Measurements from ENCODE around the gene PANX2. TPM values are rescaled to one million over a fixed set of nuclear protein-coding genes. Genes with fewer than 3 reads are reported as not detected.
"Not testable (repeated sequence)": the region's sequence is repeated elsewhere in the genome, so short reads cannot be mapped to it uniquely, and the experiment has no call there.

PANX2 gene
- total RNA-seq, 3 donors from 2014 or later, result 1.1 to 2.9 (median 1.4) TPM

DNA sequence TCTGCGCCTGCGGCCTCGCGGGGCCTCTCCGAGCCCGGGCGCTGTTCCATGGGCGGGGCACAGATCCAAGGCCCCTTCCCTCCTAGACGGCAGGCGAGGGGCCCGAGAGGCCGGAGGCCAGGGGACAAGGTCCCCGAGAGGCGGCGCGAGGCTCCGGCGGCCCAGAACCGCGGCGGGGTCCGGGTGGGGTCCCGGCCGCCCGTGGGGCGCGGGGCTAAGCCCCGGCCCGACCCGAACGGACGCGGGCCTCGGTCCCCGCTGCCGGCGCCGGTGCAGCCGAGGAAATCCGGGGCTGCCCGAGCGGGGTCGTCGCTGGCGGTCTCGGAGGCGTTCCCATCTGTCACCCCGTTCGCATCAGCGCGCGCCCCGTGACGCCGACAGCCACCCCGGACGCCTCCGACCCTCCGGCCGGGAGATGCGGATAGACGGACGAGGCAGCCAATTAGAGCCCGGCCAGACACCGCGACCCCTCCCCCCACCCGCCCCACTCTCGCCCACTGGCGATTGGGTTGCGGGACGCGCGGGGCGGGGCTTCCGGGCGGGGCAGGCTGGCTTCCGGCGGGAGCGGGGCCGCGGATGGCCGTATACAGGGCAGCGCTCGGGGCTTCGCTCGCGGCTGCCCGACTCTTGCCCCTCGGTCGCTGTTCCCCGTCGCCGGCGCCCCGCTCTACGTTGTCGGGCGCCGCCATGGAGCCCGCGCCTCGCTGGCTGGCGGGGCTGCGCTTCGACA lies 30.1 kb downstream of the PANX2 start, which contains the start of gene SELENOO:
SELENOO (plus strand) TSS at position 551 of the 730 bp plus-strand sequence; CDS start at position 577, 26 bp downstream.
- Mint-ChIP-seq H3K36me3 (ENCODE audit: insufficient read depth) (peaks cover 15% of the 10 kb centered on the region), H3K4me1 (ENCODE audit: low read depth) (peaks cover 24% of the 10 kb centered on the region), H3K4me3 (peak within 1 kb of the TSS; percentile 83), H3K27me3 (ENCODE audit: low read depth) (no peaks in the 10 kb centered on the region), H3K9me3 (no peaks in the 10 kb centered on the region)
- DNase-seq (peak; percentile 86), ATAC-seq (peak; percentile 92)

DNA sequence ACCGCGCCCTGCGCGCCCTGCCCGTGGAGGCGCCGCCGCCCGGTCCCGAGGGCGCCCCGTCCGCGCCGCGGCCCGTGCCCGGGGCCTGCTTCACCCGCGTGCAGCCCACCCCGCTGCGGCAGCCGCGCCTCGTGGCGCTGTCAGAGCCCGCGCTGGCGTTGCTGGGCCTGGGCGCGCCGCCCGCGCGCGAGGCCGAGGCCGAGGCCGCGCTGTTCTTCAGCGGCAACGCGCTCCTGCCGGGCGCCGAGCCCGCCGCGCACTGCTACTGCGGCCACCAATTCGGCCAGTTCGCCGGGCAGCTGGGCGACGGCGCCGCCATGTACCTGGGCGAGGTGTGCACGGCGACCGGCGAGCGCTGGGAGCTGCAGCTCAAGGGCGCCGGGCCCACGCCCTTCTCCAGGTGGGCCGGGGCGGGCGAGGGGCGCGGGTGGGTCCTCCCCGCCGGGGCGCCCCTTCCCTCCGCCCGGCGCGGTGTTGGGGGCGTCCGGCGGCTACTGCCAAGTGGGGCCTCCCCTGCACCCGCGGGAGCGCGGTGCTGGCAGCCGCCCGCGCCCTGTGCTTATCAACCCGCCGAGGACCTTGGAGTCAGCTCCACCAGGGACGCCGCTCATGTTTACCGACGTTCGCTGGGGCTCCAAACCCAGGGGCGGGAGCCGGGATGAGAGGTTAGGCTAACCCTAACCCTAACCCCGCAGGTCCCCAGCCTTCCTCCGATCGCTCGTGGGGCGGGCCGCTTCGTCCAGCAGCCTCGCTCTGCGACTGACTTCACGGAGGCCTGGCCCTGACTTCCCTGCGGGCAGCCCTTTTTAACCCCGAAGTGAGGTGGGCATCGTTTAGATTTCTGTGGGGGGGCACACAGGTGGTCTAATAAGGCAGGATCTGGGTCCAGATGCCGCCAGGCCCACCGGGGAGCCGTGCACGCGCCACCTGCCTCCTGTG lies 30.9 kb downstream of the PANX2 start:
- Mint-ChIP-seq H3K27me3 (ENCODE audit: low read depth) (no peaks in the 10 kb centered on the region), H3K36me3 (ENCODE audit: insufficient read depth) (peaks cover 15% of the 10 kb centered on the region), H3K4me1 (ENCODE audit: low read depth) (peaks cover 24% of the 10 kb centered on the region), H3K4me3 (peak overlapping the region; percentile 83), H3K9me3 (no peaks in the 10 kb centered on the region)
- DNase-seq (no peak), ATAC-seq (peak; percentile 36 to 44)

DNA sequence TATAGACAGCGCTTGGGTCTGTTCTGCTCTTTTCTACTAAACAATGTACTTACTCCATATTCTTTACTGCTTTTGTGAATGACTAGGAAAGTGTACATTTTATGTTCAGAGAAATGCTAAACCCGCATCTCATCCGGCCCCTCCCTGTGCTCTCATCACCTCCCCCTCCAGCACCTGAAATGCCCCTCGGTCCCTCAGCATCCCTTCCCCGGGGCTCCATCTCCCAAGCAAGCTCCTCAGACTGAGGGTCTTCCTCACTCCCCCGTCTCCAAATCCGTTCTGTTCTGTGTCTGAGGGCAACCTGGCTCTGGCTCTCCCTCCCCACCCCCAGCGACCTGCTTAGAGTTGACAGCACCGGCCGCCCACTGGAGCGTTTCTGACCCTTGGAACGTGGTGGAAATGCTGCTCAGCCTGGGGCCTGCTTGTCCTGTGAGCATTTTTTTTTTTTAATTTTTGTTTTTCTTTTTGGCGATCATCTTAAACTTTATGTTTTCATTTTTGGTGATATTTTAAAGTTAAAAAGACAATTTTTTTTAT lies 31.7 kb downstream of the PANX2 start:
- Mint-ChIP-seq H3K4me1 (ENCODE audit: low read depth) (peaks cover 24% of the 10 kb centered on the region), H3K27me3 (ENCODE audit: low read depth) (no peaks in the 10 kb centered on the region), H3K36me3 (ENCODE audit: insufficient read depth) (peaks cover 15% of the 10 kb centered on the region), H3K4me3 (peak overlapping the region; percentile 83), H3K9me3 (no peaks in the 10 kb centered on the region)
- DNase-seq (no peak), ATAC-seq (no peak)

DNA sequence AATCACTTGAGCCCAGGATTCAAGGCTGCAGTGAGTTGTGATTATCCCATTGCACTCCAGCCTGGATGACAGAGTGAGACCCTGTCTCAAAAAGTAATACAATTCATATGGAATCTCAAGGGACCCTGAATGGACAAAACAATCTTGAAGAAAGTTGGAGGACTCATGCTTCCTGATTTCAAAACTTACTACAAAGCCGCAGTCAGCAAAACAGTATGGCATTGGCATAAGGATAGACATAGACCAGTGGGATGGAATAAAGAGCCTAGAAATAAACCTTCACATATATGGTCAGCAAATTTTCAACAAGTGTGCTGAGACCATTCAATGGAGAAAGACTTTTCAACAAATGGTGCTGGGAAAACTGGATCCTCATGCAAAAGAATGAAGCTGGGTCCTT lies 32.8 kb downstream of the PANX2 start:
- DNase-seq, result no peak
- peaks cover 15% of the 10 kb centered on the region for H3K36me3 Mint-ChIP-seq (ENCODE audit: insufficient read depth)
- H3K27me3 Mint-ChIP-seq (ENCODE audit: low read depth), result no peaks in the 10 kb centered on the region
- peaks cover 24% of the 10 kb centered on the region for H3K4me1 Mint-ChIP-seq (ENCODE audit: low read depth)
- no peak for ATAC-seq
- no peak overlapping the region for H3K4me3 Mint-ChIP-seq
- H3K9me3 Mint-ChIP-seq, result no peaks in the 10 kb centered on the region

DNA sequence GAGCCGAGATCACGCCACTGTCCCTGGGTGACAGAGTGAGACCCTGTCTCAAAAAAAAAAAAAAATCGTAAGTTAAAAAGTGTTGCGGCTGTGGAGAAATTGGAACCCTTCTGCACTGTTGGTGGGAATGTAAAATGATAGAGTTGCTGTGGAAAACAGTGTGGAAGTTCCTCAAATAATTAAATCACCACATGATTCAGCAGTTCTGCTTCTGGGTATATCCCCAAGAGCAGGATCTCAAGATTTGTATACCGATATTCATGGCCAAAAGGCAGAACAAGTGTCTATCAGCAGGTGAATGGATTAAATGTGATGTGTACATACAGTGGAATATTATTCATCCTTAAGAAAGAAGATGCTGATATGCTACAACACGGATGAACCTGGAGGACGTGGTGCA lies 34.0 kb downstream of the PANX2 start:
- H3K27me3 Mint-ChIP-seq (ENCODE audit: low read depth), result no peaks in the 10 kb centered on the region

DNA sequence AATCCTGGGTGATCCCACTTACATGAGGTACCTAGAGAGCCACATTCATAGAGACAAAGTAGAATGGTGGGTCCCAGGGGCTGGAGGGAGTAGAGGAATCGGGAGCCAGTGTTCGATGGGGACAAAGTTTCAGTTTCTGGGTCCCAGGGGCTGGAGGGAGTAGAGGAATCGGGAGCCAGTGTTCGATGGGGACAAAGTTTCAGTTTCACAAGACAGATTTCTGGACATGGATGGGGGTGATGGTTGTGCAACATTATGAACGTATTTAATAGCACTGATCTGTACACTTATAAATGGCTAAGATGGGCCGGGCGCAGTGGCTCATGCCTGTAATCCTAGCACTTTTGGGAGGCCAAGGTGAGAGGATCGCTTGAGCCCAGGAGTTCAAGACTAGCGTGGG lies 34.5 kb downstream of the PANX2 start:
- not testable (repeated sequence) for H3K27me3 Mint-ChIP-seq (ENCODE audit: low read depth)

More for the DNA sequence above, 34.0 kb downstream of the PANX2 start:
- H3K4me1 Mint-ChIP-seq (ENCODE audit: low read depth), result peaks cover 21% of the 10 kb centered on the region
- ATAC-seq (no peak), DNase-seq (no peak)
- H3K4me3 Mint-ChIP-seq, result no peak overlapping the region
- no peaks in the 10 kb centered on the region for H3K9me3 Mint-ChIP-seq
- peaks cover 15% of the 10 kb centered on the region for H3K36me3 Mint-ChIP-seq (ENCODE audit: insufficient read depth)

DNA sequence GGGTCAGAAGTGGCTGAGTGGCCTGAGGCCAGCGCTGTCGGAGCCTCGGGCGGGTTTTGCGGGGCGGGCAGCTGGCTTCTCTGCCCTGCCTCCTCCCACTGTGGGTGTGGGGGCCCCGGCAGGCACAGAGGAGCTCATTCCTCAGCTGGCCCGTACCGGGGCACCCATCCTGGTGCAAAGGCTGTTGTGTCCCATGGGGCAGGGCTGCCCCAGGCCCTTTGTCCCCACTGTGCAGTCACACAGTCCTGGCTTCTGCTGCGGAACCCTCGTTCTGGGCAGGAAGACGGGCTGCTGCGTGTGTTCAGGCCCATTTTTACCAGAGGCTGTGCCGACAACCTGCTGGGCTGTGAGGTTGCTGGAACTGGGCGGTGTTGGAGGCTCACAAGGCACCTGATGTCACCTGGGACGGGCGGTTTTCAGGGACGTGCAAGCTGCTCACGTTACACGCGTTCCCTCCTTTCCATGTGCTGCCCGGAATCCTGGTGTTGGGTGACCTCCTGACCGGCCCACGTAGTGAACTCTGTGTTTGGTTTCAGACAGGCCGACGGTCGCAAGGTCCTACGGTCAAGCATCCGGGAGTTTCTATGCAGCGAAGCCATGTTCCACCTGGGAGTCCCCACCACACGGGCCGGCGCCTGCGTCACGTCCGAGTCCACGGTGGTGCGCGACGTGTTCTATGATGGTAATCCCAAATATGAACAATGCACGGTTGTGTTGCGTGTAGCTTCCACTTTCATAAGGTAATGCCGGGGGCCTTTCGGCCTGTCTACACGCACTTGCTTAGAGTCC lies 35.4 kb downstream of the PANX2 start:
- Mint-ChIP-seq H3K4me3 (no peak overlapping the region), H3K9me3 (no peaks in the 10 kb centered on the region), H3K4me1 (ENCODE audit: low read depth) (peaks cover 24% of the 10 kb centered on the region), H3K27me3 (ENCODE audit: low read depth) (no peaks in the 10 kb centered on the region), H3K36me3 (ENCODE audit: insufficient read depth) (peaks cover 19% of the 10 kb centered on the region)
- DNase-seq (no peak), ATAC-seq (no peak)

More for the DNA sequence above, 34.5 kb downstream of the PANX2 start:
- not testable (repeated sequence) for ATAC-seq, H3K9me3 Mint-ChIP-seq, H3K4me3 Mint-ChIP-seq, DNase-seq
- Mint-ChIP-seq H3K36me3 (ENCODE audit: insufficient read depth) (peaks cover 18% of the 10 kb centered on the region), H3K4me1 (ENCODE audit: low read depth) (peaks cover 24% of the 10 kb centered on the region)

DNA sequence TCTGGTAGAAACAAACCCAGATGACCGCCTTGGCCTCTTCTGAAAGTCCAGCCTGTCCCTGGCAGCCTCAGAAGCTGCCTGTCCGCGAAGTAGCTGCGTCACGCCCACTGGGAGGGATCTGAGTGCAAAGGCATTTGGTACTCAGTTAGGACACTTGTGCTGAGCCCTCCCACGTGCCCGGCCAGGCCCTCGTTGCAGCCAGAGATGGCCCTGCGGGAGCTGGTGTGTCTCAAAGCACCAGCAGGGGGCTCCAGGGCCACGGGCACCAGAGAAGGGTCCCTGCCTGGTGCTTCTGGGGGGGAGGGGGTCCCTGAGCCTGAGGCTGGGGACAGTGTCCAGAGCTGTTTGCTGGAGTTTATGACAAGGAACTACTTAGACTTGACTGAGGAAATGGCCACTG lies 36.1 kb downstream of the PANX2 start:
- peaks cover 23% of the 10 kb centered on the region for H3K36me3 Mint-ChIP-seq (ENCODE audit: insufficient read depth)
- H3K4me1 Mint-ChIP-seq (ENCODE audit: low read depth), result peaks cover 26% of the 10 kb centered on the region
- DNase-seq, result no peak
- no peaks in the 10 kb centered on the region for H3K27me3 Mint-ChIP-seq (ENCODE audit: low read depth)
- ATAC-seq, result no peak
- no peaks in the 10 kb centered on the region for H3K9me3 Mint-ChIP-seq
- no peak overlapping the region for H3K4me3 Mint-ChIP-seq

DNA sequence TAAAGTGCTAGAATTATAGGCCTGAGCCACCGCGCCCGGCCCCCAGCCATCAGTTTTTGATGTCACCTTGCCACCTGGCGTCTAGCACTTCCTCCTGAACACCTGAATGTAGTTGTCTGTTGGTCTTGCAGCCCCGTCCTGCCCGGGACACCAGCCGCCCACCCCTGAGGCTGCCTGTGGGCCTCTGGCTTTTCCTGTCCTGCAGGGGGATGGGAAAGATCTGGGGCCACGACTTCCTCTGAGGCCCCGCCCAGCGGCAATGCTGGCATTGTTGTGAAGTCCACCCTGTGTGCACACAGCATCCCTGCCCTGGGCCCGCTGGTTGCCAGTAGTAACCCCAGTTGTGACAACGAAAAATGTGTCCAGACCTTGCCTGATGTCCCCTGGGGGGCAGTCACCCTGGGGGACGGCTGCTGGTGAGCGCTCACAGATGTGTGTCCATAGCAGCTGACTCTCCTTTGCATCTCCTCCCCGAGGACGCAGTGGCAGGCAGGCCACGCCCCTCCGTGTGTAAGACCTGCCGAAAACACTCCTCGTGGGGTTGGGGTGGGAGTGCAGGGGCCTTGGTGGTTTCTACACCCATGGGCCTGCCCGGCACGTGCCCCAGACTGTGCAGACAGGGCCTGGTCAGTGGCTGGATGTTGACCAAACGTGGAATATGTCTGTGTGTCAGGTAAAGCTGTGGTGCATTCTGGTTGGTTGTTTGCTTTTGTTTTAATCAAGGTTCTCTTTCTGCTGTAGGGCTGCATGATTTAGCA lies 37.0 kb downstream of the PANX2 start:
- no peak for DNase-seq
- Mint-ChIP-seq H3K27me3 (ENCODE audit: low read depth) (no peaks in the 10 kb centered on the region), H3K4me1 (ENCODE audit: low read depth) (peaks cover 20% of the 10 kb centered on the region), H3K36me3 (ENCODE audit: insufficient read depth) (peaks cover 26% of the 10 kb centered on the region), H3K9me3 (no peaks in the 10 kb centered on the region), H3K4me3 (no peak overlapping the region)
- ATAC-seq, result no peak

DNA sequence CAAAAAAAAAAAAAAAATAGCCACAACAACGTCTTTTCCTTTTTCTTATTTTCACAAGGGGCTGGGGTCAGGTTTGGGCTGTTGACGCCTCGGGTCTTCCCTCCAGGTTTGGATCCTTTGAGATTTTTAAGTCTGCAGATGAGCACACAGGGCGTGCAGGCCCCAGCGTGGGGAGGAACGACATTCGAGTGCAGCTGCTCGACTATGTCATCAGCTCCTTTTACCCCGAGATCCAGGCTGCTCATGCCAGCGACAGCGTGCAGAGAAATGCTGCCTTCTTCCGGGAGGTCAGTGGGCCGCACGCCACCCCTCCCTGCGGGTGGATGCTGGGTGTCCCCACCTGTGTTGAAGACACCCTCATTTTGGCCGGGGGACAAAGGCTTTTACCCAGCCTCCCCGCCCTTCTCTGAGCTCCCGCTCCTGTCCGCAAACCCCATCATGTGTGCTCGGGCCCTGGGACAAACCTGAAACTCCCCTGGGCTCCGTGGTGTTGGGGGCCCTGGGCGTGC lies 38.0 kb downstream of the PANX2 start:
- Mint-ChIP-seq H3K4me3 (no peak overlapping the region), H3K9me3 (no peaks in the 10 kb centered on the region), H3K27me3 (ENCODE audit: low read depth) (no peaks in the 10 kb centered on the region), H3K36me3 (ENCODE audit: insufficient read depth) (peaks cover 26% of the 10 kb centered on the region), H3K4me1 (ENCODE audit: low read depth) (peaks cover 20% of the 10 kb centered on the region)
- ATAC-seq, result no peak
- DNase-seq, result no peak

DNA sequence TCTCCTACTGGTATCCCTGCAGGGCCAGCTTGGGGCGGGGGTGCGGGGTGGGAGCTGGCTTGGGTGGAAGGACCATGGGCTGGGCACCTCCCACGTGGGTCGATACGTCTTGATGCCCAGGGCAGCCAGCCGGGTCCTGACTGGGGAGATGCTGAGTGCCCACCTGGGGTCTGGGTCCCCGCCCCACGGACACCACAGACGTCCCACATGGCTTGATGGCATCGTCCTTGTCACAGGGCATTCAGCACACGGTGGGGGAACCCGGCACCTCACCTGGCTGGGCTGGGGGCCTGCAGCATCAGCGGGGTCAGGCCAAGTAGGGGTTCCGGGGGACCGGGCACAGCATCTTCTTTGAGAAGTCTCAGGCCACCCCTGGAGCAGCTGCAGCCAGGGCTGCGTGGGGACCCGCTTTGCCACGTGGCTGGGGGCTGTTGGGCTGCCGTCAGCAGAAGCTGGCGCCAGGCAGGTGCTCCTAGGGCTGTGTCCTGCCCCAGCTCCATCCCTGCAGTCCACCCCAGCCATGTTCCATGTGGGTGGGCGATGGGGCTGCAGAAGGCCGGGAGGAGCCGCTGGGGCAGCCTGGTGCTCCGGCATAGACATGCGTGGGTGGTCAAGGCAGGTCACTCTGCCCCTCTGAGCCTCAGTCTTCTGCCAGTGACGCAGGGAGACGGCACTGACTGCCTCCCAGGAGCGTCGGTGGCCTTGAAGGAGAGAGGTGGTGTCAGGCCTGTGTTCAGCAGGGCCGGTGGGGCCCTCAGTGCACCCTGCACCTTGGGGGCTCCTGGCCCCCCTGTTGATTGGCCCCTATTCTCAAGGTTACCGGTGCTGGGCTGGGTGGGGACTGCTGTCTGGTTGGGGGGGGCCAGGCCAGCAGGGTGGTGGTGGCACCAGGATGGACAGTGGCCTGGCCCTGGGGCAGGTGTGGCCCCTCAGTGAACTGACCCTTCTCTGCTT lies 38.7 kb downstream of the PANX2 start:
- Mint-ChIP-seq H3K4me3 (no peak overlapping the region), H3K9me3 (no peaks in the 10 kb centered on the region), H3K36me3 (ENCODE audit: insufficient read depth) (peaks cover 24% of the 10 kb centered on the region), H3K27me3 (ENCODE audit: low read depth) (no peaks in the 10 kb centered on the region), H3K4me1 (ENCODE audit: low read depth) (peaks cover 18% of the 10 kb centered on the region)
- no peak for DNase-seq
- ATAC-seq, result peak; percentile 10 to 35

DNA sequence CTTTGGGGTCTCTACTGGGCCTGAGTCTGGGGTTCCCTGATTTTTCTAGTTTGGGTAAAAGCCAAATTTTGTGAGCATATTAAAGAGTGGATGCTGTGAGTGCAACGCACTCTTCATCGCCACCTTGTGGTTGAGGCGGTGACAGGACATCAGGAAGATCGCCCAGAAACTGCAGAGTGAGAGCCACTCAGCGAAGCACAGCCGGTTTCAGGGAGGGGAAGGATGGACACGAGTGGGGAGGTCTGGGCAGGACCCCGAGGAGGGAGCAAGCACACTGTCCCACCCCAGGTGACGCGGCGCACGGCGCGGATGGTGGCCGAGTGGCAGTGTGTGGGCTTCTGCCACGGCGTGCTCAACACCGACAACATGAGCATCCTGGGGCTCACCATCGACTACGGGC lies 39.4 kb downstream of the PANX2 start:
- Mint-ChIP-seq H3K4me3 (no peak overlapping the region), H3K27me3 (ENCODE audit: low read depth) (no peaks in the 10 kb centered on the region), H3K9me3 (no peaks in the 10 kb centered on the region), H3K4me1 (ENCODE audit: low read depth) (peaks cover 18% of the 10 kb centered on the region), H3K36me3 (ENCODE audit: insufficient read depth) (peaks cover 25% of the 10 kb centered on the region)
- ATAC-seq (peak; percentile 73), DNase-seq (peak; percentile 65)

Data from activated T-cell treated with anti-CD3 and anti-CD28 coated beads, Interleukin-2, amount 50 U/mL, for 4 hours (primary cell).